IMR-90 (cell line): ENCODE data around the gene XRCC5. TPM values are rescaled to one million over a fixed set of nuclear protein-coding genes. Genes with fewer than 3 reads are reported as not detected.
A peak's percentile ranks its signal among the peaks of the same experiment; 100 is the strongest.

ENCODE experiments used
- ATAC-seq: fragments of 200-7000 bp; cut with Tn5 transposase; 2 replicates; pipeline ENCODE4 v1.9.1; 2020; ENCODE audit warnings: low read depth, mild to moderate bottlenecking, moderate library complexity
- BruUV-seq: library from RNA; stranded (reverse); fragments of 400-500 nt; replicated peaks from 2 replicates; lab custom pipeline; 2021; lab: Mats Ljungman, UMichigan
- CTCF ChIA-PET: fragments of 300-600 bp; formaldehyde crosslinking; extraction: SDS; loops from one replicate; lab custom pipeline; 2021; ENCODE audit warnings: antibody characterized with exemption; lab: Yijun Ruan, JAX
- POLR2A ChIA-PET: fragments of 300-600 bp; sonication (Branson Sonifier 250); formaldehyde crosslinking; loops from one replicate; lab custom pipeline; 2022; ENCODE audit warnings: antibody characterized with exemption; ENCODE audit not compliant: unreplicated experiment; lab: Charles Lee
- DNase-seq: peaks from one replicate; pipeline ENCODE4 v3.0.0; 2013
- H2AFZ ChIP-seq: replicated peaks from 2 replicates; pipeline ENCODE3; 2013; ENCODE audit warnings: low read length, mild to moderate bottlenecking; ENCODE audit not compliant: poor library complexity
- H2AK5ac ChIP-seq: 2 replicates; pipeline ENCODE4 v1.6.1; 2013; ENCODE audit warnings: low read depth, low read length, inconsistent platforms
- H2AK9ac ChIP-seq: replicated peaks from 2 replicates; pipeline ENCODE3; 2013; ENCODE audit warnings: mild to moderate bottlenecking, low read depth, low read length, moderate library complexity; ENCODE audit not compliant: poor library complexity
- H2BK120ac ChIP-seq: 2 replicates; pipeline ENCODE4 v1.6.1; 2013; ENCODE audit warnings: low read depth, low read length, inconsistent platforms
- H2BK15ac ChIP-seq: 3 replicates; pipeline ENCODE4 v1.6.1; 2013; ENCODE audit warnings: low read depth, low read length, inconsistent platforms
- H2BK20ac ChIP-seq: 2 replicates; pipeline ENCODE4 v1.6.1; 2013; ENCODE audit warnings: low read depth, mild to moderate bottlenecking, inconsistent platforms, low read length, moderate library complexity
- H2BK5ac ChIP-seq: 2 replicates; pipeline ENCODE4 v1.6.1; 2013; ENCODE audit warnings: mild to moderate bottlenecking, low read depth, low read length, inconsistent platforms; ENCODE audit not compliant: poor library complexity, severe bottlenecking
- H3K14ac ChIP-seq: replicated peaks from 2 replicates; pipeline ENCODE4 v1.6.1; 2013; ENCODE audit warnings: low read depth, low read length, inconsistent platforms
- H3K18ac ChIP-seq: 2 replicates; pipeline ENCODE4 v1.6.1; 2013; ENCODE audit warnings: low read depth, low read length, control low read depth
- H3K23ac ChIP-seq: 2 replicates; pipeline ENCODE4 v1.6.1; 2013; ENCODE audit warnings: low read depth, low read length, inconsistent platforms
- H3K27ac ChIP-seq: 2 replicates; pipeline ENCODE4 v1.5.1; 2013; ENCODE audit warnings: mild to moderate bottlenecking, control low read depth, low read length; ENCODE audit not compliant: insufficient read depth
- H3K27me3 ChIP-seq: 2 replicates; pipeline ENCODE4 v1.6.1; 2013; ENCODE audit warnings: low read length; ENCODE audit not compliant: control insufficient read depth, insufficient read depth
- H3K36me3 ChIP-seq: 2 replicates; pipeline ENCODE4 v1.6.1; 2013; ENCODE audit warnings: low read length, mixed read lengths; ENCODE audit not compliant: control insufficient read depth, insufficient read depth
- H3K4ac ChIP-seq: 2 replicates; pipeline ENCODE4 v1.6.1; 2013; ENCODE audit warnings: low read depth, low read length, inconsistent platforms
- H3K4me1 ChIP-seq: 2 replicates; pipeline ENCODE4 v1.6.1; 2013; ENCODE audit warnings: low read length, mixed read lengths; ENCODE audit not compliant: control insufficient read depth, insufficient read depth
- H3K4me2 ChIP-seq: 2 replicates; pipeline ENCODE4 v1.6.1; 2013; ENCODE audit warnings: low read depth, mild to moderate bottlenecking, control low read depth, low read length, moderate library complexity
- H3K4me3 ChIP-seq: 2 replicates; pipeline ENCODE4 v1.5.1; 2013; ENCODE audit warnings: low read depth, mild to moderate bottlenecking, control low read depth, low read length, moderate library complexity; ENCODE audit not compliant: insufficient read depth
- H3K56ac ChIP-seq: 2 replicates; pipeline ENCODE4 v1.6.1; 2013; ENCODE audit warnings: low read length, inconsistent platforms; ENCODE audit not compliant: insufficient read depth; ENCODE audit errors: extremely low read depth
- H3K79me1 ChIP-seq, 2 experiments: 2 replicates each; pipeline ENCODE4 v1.6.1; 2013; ENCODE audit warnings: low read length in 2 of 2, inconsistent platforms in 1 of 2, low read depth in 1 of 2
- H3K9ac ChIP-seq: 2 replicates; pipeline ENCODE4 v1.6.1; 2013; ENCODE audit warnings: low read depth, low read length, control low read depth
- H3K9me1 ChIP-seq: 2 replicates; pipeline ENCODE4 v1.6.1; 2013; ENCODE audit warnings: low read length, inconsistent platforms; ENCODE audit not compliant: insufficient read depth
- H3K9me3 ChIP-seq: 2 replicates; pipeline ENCODE4 v1.6.1; 2013; ENCODE audit warnings: low read length; ENCODE audit not compliant: control insufficient read depth, insufficient read depth
- H4K20me1 ChIP-seq: 2 replicates; pipeline ENCODE4 v1.6.1; 2013; ENCODE audit warnings: low read length, inconsistent platforms; ENCODE audit not compliant: insufficient read depth
- H4K5ac ChIP-seq: 2 replicates; pipeline ENCODE4 v1.6.1; 2013; ENCODE audit warnings: mild to moderate bottlenecking, low read depth, low read length, control low read depth
- H4K8ac ChIP-seq, 2 experiments: 2 replicates each; pipeline ENCODE4 v1.6.1; 2013; ENCODE audit warnings: low read depth in 2 of 2, low read length in 2 of 2, control low read depth in 1 of 2, inconsistent platforms in 1 of 2
- H4K91ac ChIP-seq: 2 replicates; pipeline ENCODE4 v1.6.1; 2013; ENCODE audit warnings: low read depth, low read length, inconsistent platforms; ENCODE audit not compliant: insufficient read depth
- CEBPB ChIP-seq: IDR thresholded peaks from 2 replicates; pipeline ENCODE4 v1.6.1; 2012; ENCODE audit warnings: low read depth, low read length, improper control_type of control experiment
- CHD1 ChIP-seq: IDR thresholded peaks from 2 replicates; pipeline ENCODE4 v1.6.1; 2012; ENCODE audit warnings: low read depth, low read length, improper control_type of control experiment
- FOS ChIP-seq: fragments of 150-350 bp; IDR thresholded peaks from 2 replicates; pipeline ENCODE4 v1.6.1; 2016; ENCODE audit warnings: low read depth, low read length
- MAZ ChIP-seq: IDR thresholded peaks from 2 replicates; pipeline ENCODE4 v1.6.1; 2012; ENCODE audit warnings: low read depth, mild to moderate bottlenecking, low read length, improper control_type of control experiment, moderate library complexity, borderline replicate concordance
- RAD21 ChIP-seq: IDR thresholded peaks from 2 replicates; pipeline ENCODE4 v1.6.1; 2012; ENCODE audit warnings: low read length, improper control_type of control experiment
- RCOR1 ChIP-seq: IDR thresholded peaks from 2 replicates; pipeline ENCODE4 v1.6.1; 2012; ENCODE audit warnings: mild to moderate bottlenecking, low read length, improper control_type of control experiment; ENCODE audit not compliant: insufficient replicate concordance
- SMC3 ChIP-seq: fragments of 150-350 bp; IDR thresholded peaks from 2 replicates; pipeline ENCODE4 v1.6.1; 2016; ENCODE audit warnings: low read depth, mild to moderate bottlenecking, antibody characterized with exemption, low read length, moderate library complexity
- dilution Hi-C: fragments of 300-500 bp; cut with HindIII; formaldehyde crosslinking; loops from one replicate; pipeline ENCODE4 v1.14.3; 2018; ENCODE audit warnings: low sequenced_read_pairs; ENCODE audit not compliant: unreplicated experiment
- in situ Hi-C: fragments of 300-500 bp; cut with MboI; formaldehyde crosslinking; loops from 3 replicates; pipeline ENCODE4 v1.14.3; 2019; ENCODE audit warnings: low sequenced_read_pairs, inconsistent platforms, mixed read lengths
- intact Hi-C: fragments of 100-400 bp; cut with micrococcal nuclease; formaldehyde crosslinking; loops from 2 replicates; pipeline ENCODE4 v1.10.0; 2022
- polyA plus RNA-seq, 3 experiments: library from polyadenylated mRNA; depleted of rRNA; stranded (reverse); fragments of >200 nt; gene quantifications; 2 replicates each; pipeline ENCODE4 v1.2.3, GENCODE V29; 2012; ENCODE audit warnings: low replicate concordance in 1 of 3
- total RNA-seq: library from RNA; depleted of rRNA; stranded (reverse); fragments of >200 nt; gene quantifications from 2 replicates; pipeline ENCODE4 v1.2.3, GENCODE V29; 2012

Gene XRCC5
- total and polyA plus RNA-seq, 2 of the 4 experiments (the other 2 are of a cell fraction): 144 to 509 TPM

- TF ChIP-seq CEBPB: no peak
These were observed 22.2 kb downstream of the XRCC5 start (continued) for GRCh38 chr2:216131175-216131926.

GRCh38 chr2:216132585-216132984 is 23.4 kb downstream of the XRCC5 start:
- Histone ChIP-seq H4K20me1 (peaks cover 7% of the 10 kb centered on the region; the same call in 1 of the 2 replicates), H3K9ac (no peak overlapping the region), H3K14ac (no peak overlapping the region), H3K9me1 (peaks cover 5% of the 10 kb centered on the region), H2BK5ac (peak overlapping the region; percentile 24), H3K79me1 (peaks cover 32 to 42% of the 10 kb centered on the region in 2 experiments), H3K9me3 (no peaks in the 10 kb centered on the region), H2BK15ac (no peak overlapping the region), H2AK5ac (no peak overlapping the region), H4K91ac (no peak overlapping the region), H3K4me3 (no peak overlapping the region), H3K56ac (no peak overlapping the region), H2AK9ac (no peak overlapping the region), H3K23ac (no peak overlapping the region), H4K5ac (no peak overlapping the region), H3K4me1 (peaks cover 7% of the 10 kb centered on the region; the same call in 1 of the 2 replicates), H3K4me2 (peak overlapping the region; percentile 17; the same call in 1 of the 2 replicates), H3K27me3 (no peaks in the 10 kb centered on the region), H3K4ac (no peak overlapping the region), H4K8ac (0 out of 4 replicates have a peak overlapping the region, but pooled peaks of 1 of the 2 experiments have one; percentile 7), H3K36me3 (peaks cover 42% of the 10 kb centered on the region), H2BK20ac (no peak overlapping the region), H3K27ac (no peak overlapping the region), H2AFZ (no peak overlapping the region), H3K18ac (no peak overlapping the region), H2BK120ac (no peak overlapping the region)
- in situ Hi-C loops (no loop called here), dilution Hi-C loops (no loop called here), intact Hi-C loops (no loop called here)
- no peak for DNase-seq
- peak; percentile 66 for ATAC-seq
- ChIA-PET POLR2A (interaction anchor here (1.5 kb wide), 1 partner anchor 10 kb away, joined by 4 read pairs; no protein-coding TSS in a partner anchor), CTCF (interaction anchor here (0.7 kb wide), 1 partner anchor 56 kb away, joined by 3 read pairs; no protein-coding TSS in a partner anchor)
- no TSS peak for BruUV-seq
- no peak for TF ChIP-seq CHD1
- TF ChIP-seq RCOR1: no peak
- no peak for TF ChIP-seq MAZ
- no peak for TF ChIP-seq SMC3
- no peak for TF ChIP-seq RAD21
- no peak for TF ChIP-seq FOS
- TF ChIP-seq CEBPB: no peak
